NCI-H187 (cell line): ENCODE data around the gene TRMT10B.
A peak's percentile ranks its signal among the peaks of the same experiment; 100 is the strongest.
"Not testable (repeated sequence)": the region's sequence is repeated elsewhere in the genome, so short reads cannot be mapped to it uniquely, and the experiment has no call there.

Experiments used
- DNase-seq, 2 experiments: peaks; one replicate each; lab custom pipeline; 2025; lab: John Stamatoyannopoulos, UW

TRMT10B gene

DNA sequence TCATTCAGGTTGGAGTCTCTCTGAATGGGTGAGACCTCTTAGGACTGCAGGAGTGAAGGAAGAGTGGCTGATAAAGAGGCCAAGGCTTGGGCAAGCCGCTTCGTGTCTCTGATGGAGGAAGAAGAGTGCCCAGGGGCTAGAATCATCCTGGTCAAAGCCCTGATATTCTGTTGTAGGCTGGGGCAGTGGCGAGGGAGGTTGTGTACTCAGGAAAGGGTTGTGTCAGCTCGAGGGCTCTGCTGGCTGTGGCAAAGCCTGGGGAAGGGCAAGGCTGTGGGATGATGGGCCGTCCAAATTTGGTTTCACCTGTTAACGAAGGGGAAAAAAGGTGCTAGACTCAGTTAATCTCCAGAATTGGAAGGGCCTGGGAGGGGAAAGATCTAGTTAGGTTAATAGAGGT, 2.4 kb upstream of the TRMT10B start:
- DNase-seq = no peak

DNA sequence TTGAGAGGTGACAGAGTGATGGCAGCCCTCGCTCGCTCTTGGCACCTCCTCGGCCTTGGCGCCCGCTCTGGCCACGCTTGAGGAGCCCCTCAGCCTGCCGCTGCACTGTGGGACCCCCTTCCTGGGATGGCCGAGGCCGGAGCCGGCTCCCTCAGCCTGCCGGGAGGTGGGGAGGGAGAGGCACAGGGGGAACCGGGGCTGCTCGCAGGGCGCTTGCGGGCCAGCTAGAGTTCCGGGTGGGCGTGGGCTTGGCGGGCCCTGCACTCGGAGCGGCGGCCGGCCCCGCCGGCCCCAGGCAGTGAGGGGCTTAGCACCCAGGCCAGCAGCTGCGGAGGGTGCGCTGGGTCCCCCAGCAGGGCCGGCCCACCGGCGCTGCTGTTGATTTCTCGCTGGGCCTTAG, 1.9 kb upstream of the TRMT10B start:
- DNase-seq = not testable (repeated sequence)

DNA sequence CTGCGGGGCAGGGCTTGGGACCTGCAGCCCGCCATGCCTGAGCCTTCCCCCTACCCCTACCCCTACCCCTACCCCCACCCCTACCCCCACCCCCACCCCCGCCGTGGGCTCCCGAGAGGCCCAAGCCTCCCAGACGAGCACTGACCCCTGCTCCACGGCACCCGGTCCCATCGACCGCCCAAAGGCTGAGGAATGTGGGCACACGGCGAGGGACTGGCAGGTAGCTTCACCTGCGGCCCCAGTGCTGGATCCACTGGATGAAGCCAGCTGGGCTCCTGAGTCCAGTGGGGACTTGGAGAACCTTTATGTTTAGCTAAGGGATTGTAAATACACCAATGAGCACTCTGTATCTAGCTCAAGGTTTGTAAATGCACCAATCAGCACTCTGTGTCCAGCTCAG, 1.5 kb upstream of the TRMT10B start:
- DNase-seq = not testable (repeated sequence)

- DNase-seq = no peak
Measured at GRCh38 chr9:37752642-37753488, 740 bp upstream of the TRMT10B start.

DNA sequence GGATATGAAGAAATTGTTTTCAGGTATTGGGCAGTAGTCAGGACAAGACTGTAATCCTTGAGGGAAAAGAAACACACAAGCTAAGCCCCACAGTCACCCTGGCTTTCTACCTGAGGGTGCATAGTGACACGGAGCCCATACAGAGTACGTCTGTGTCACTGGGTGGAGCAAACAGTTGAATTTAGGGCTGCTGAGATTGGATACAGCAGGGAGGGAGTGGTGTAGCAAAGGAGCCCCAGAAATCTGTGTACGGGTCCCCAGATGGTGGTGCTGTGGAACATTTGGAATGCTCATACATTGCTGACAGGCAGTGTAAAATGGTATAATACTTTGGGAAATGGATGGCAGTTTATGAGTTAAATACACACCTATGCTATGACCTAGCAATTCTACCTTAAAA, 5.1 kb downstream of the TRMT10B start:
- no peak for DNase-seq

GRCh38 chr9:37760416-37761161, 7.0 kb downstream of the TRMT10B start:
- DNase-seq = no peak

DNA sequence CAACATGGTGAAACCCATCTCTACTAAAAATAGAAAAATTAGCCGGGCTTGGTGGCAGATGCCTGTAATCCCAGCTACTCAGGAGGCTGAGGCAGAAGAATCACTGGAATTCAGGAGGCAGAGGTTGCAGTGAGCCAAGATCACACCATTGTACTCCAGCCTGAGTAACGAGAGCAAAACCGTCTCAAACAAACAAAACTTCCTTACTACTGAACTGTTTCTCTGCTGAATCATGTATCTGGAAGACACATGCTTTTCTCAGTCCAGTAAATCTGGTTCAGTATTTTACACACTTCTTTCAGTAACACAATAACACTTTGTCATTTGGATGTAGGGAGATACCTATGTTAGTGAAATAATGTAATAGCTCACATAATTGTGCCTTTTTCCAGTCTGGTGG, 7.9 kb downstream of the TRMT10B start:
- no peak for DNase-seq

- DNase-seq = not testable (repeated sequence)
Measured at GRCh38 chr9:37765263-37765662, 11.7 kb downstream of the TRMT10B start.

GRCh38 chr9:37769306-37769705, 15.7 kb downstream of the TRMT10B start:
- DNase-seq = no peak

DNA sequence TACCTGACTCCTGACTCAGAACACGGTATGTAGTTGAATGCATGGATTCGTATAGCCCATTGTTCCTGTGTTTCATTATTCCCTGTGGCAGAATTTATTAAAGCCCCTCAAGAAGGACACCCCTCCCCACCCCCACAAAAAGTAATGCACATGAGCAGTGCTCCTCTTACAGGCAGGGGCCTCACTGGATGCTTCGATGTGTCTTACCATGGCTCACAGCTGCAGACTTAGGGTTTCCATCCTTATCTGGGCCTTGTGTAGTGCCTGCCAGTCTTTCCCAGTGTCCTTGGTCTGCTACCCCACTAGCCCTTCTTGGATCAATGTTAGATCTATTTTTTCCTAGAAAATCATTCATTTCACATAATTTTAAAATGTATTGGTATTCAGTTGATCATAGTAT, 16.4 kb downstream of the TRMT10B start:
- DNase-seq = no peak

- no peak for DNase-seq
Measured at GRCh38 chr9:37775216-37775919, 21.8 kb downstream of the TRMT10B start.

DNA sequence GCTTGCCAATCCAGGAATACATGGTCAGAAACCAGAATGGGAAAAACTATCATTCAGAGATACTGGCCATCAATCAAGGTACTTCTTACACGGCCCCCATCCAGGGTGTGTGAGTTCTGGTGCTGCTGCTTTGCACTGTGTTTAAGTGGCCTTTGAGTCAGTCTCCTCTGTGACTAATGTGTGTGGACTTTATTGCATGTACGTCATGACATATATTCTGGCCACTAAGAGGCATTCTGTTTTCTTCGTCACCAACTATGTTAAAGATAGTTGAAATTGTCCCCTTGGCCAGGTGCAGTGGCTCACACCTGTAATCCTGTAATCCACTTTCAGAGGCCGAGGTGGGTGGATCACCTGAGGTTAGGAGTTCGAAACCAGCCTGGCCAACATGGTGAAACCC, 22.7 kb downstream of the TRMT10B start:
- no peak for DNase-seq

DNA sequence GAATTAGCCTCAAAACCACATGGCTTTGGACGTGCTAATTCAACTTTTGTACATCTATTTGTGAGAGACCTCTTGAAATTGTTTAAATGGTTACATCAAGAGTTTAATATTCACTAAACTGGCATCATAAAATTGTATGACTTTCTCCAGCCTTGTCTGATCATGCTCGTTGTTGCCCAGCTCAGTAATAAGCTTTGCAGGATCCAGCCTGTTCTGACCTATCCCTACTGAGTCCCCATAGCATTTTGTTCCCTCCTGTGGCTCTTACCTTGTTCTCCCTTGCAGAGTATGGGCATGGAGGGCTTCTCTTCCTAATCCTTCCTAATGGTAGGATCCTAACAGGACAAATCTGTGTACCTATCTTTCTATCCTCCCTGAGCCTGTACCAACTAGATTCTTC, 24.9 kb downstream of the TRMT10B start:
- no peak for DNase-seq

GRCh38 chr9:37784291-37784615, 30.6 kb downstream of the TRMT10B start:
- DNase-seq = no peak

- peak; percentile 58 to 63 for DNase-seq
Measured at GRCh38 chr9:37784616-37785483, 31.2 kb downstream of the TRMT10B start, which contains the start of gene EXOSC3. TSS of gene EXOSC3 (minus strand) at chr9:37785064. CDS start at chr9:37785044, 20 bp downstream.

- no peak for DNase-seq
Measured at GRCh38 chr9:37787059-37787458, 33.5 kb downstream of the TRMT10B start.

DNA sequence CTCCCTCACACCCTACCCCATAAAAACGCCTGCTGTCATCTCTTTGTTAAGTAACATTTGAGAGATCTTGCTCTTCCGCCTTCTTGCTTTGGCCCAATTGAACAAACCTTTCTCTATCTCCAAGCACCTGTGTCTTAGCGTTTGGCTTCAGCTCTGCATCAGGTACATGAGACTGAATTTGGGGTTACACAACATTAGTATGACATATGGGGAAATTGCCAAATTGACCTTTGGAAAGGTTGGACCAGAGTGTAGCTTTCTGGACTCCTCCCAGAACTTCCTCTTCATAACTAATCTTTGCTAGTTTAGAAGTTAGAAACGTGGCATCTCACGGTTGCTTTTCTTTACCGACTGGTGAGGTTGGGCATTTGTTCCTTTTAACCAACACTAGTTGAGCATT, 34.7 kb downstream of the TRMT10B start:
- DNase-seq = no peak

DNA sequence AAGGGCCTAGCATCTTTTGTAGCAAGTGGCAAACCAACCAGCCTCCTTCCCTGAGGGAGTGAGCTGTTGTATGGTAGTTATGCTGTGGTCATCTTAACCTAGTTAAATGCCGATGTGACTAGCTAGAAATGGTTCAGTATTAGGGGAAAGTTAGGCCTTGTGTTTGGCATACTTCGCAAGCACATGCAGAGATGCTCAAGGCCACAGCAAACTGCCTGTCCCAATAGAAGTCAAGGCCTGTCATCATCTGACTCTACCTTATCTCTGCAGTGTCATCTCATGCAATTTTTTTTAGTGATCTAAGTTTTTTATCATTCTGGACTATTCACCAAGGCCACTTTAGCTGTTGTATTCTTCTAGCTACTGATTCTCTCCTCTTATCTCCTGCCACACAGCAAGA, 36.5 kb downstream of the TRMT10B start:
- no peak for DNase-seq

DNA sequence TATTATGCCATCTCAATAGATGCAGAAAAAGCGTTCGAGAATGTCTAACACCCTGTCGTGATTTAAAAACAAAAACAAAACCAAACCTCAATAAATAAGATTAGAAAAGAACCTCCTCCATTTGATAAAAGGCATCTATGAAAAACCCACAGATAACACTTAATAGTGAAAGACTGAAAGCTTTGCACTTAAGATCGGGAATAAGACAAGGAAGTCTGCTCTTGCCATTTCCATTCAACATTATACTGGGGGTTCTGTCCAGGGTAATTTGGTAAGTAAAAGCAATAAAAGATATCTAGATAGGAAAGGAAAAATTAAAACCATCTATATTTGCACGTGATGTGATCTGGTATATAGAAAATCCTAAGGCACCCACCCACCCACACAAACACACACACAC, 38.5 kb downstream of the TRMT10B start:
- no peak for DNase-seq

- no peak for DNase-seq
Measured at GRCh38 chr9:37796232-37796631, 42.6 kb downstream of the TRMT10B start.

- DNase-seq = no peak
Measured at GRCh38 chr9:37798677-37799076, 45.1 kb downstream of the TRMT10B start.
